HFFc6 (cell line): ENCODE results near the gene TGIF1. TPM values are rescaled to one million over a fixed set of nuclear protein-coding genes. Genes with fewer than 3 reads are reported as not detected.

Source experiments
- DNase-seq: peaks from one replicate; pipeline ENCODE4 v3.0.0-alpha.2; 2018
- H3K27ac Mint-ChIP-seq: 2 replicates; pipeline ENCODE4 v1.8.0; 2020; ENCODE audit warnings: mild to moderate bottlenecking, mixed read lengths
- H3K27me3 Mint-ChIP-seq: 2 replicates; pipeline ENCODE4 v1.8.0; 2021; ENCODE audit warnings: mild to moderate bottlenecking, moderate library complexity, mixed read lengths; ENCODE audit not compliant: insufficient read depth
- H3K36me3 Mint-ChIP-seq: 2 replicates; pipeline ENCODE4 v1.8.0; 2021; ENCODE audit warnings: low read depth, mixed read lengths
- H3K4me1 Mint-ChIP-seq: 2 replicates; pipeline ENCODE4 v1.8.0; 2020; ENCODE audit warnings: low read depth, mixed read lengths
- H3K4me3 Mint-ChIP-seq: 2 replicates; pipeline ENCODE4 v1.8.0; 2020; ENCODE audit warnings: mild to moderate bottlenecking, moderate library complexity, mixed read lengths
- H3K9me3 Mint-ChIP-seq: 2 replicates; pipeline ENCODE4 v1.8.0; 2020; ENCODE audit warnings: mild to moderate bottlenecking, mixed read lengths
- CTCF ChIP-seq: fragments of 200-600 bp; sonication (generic); IDR thresholded peaks from 2 replicates; pipeline ENCODE4 v1.5.0; 2021; ENCODE audit warnings: antibody characterized with exemption, mild to moderate bottlenecking
- total RNA-seq, 6 experiments: library from RNA; stranded (reverse); fragmentation: NEBNext Ultra II Directional; extraction: Animal tissue kit (Norgen Biotek cat#: 25700); gene quantifications; 2 replicates in 1 of 6; 3 replicates in 5 of 6; pipeline ENCODE4 v1.2.3, GENCODE V29; 2021

TGIF1 gene
- total RNA-seq, 6 experiments from 2014 or later: 41.3 to 59.9 (median 55.8) TPM

- no peak for DNase-seq
- peaks cover 20% of the 10 kb centered on the region for H3K9me3 Mint-ChIP-seq
- no peak for TF ChIP-seq CTCF
- peaks cover 85% of the 10 kb centered on the region for H3K4me1 Mint-ChIP-seq
- H3K27ac Mint-ChIP-seq: peak overlapping the region; percentile 81
- peaks cover 9% of the 10 kb centered on the region for H3K27me3 Mint-ChIP-seq
- H3K4me3 Mint-ChIP-seq: peak overlapping the region; percentile 27; the same call in 1 of the 2 replicates
- H3K36me3 Mint-ChIP-seq: peaks cover 62% of the 10 kb centered on the region
Measured at GRCh38 chr18:3458378-3458777, 8.4 kb downstream of the TGIF1 start.

- TF ChIP-seq CTCF: no peak
- H3K27ac Mint-ChIP-seq: peak overlapping the region; percentile 81
- H3K36me3 Mint-ChIP-seq: peaks cover 62% of the 10 kb centered on the region
- DNase-seq: peak; percentile 29
- peaks cover 81% of the 10 kb centered on the region for H3K4me1 Mint-ChIP-seq
- peaks cover 20% of the 10 kb centered on the region for H3K9me3 Mint-ChIP-seq
- H3K27me3 Mint-ChIP-seq: peaks cover 8% of the 10 kb centered on the region
- H3K4me3 Mint-ChIP-seq: peak overlapping the region; percentile 27
Measured at GRCh38 chr18:3458952-3459853, 9.2 kb downstream of the TGIF1 start.

- Mint-ChIP-seq H3K36me3 (peaks cover 62% of the 10 kb centered on the region), H3K4me3 (no peak overlapping the region), H3K9me3 (peaks cover 20% of the 10 kb centered on the region), H3K27me3 (peaks cover 9% of the 10 kb centered on the region), H3K4me1 (peaks cover 67% of the 10 kb centered on the region), H3K27ac (no peak overlapping the region; the same call in 1 of the 2 replicates)
- no peak for TF ChIP-seq CTCF
- no peak for DNase-seq
Measured at GRCh38 chr18:3460823-3461398, 10.9 kb downstream of the TGIF1 start.

- Mint-ChIP-seq H3K4me3 (0 out of 2 replicates have a peak overlapping the region, but pooled peaks have one; percentile 24), H3K9me3 (peaks cover 20% of the 10 kb centered on the region), H3K4me1 (peaks cover 67% of the 10 kb centered on the region), H3K36me3 (peaks cover 55% of the 10 kb centered on the region), H3K27me3 (peaks cover 7% of the 10 kb centered on the region), H3K27ac (peak overlapping the region; percentile 6; the same call in 1 of the 2 replicates)
- no peak for TF ChIP-seq CTCF
- no peak for DNase-seq
Measured at GRCh38 chr18:3461704-3462103, 11.7 kb downstream of the TGIF1 start.

GRCh38 chr18:3463051-3463450, 13.1 kb downstream of the TGIF1 start:
- Mint-ChIP-seq H3K4me3 (peak overlapping the region; percentile 8; the same call in 1 of the 2 replicates), H3K36me3 (peaks cover 42% of the 10 kb centered on the region), H3K27me3 (peaks cover 4% of the 10 kb centered on the region), H3K27ac (peak overlapping the region; percentile 59), H3K4me1 (peaks cover 60% of the 10 kb centered on the region), H3K9me3 (peaks cover 20% of the 10 kb centered on the region)
- TF ChIP-seq CTCF: no peak
- DNase-seq: peak; percentile 43
